Skeletal muscle cell (primary cell): ENCODE measurements around the gene COL4A4.

Source experiments
- DNase-seq: peaks from one replicate; pipeline ENCODE4 v3.0.0-alpha.2; 2010; ENCODE audit warnings: low read depth
- H3K4me3 ChIP-seq: 2 replicates; pipeline ENCODE4 v1.5.1; 2011; ENCODE audit warnings: low read depth, mild to moderate bottlenecking, control low read depth, low read length, moderate library complexity

COL4A4 gene

DNA sequence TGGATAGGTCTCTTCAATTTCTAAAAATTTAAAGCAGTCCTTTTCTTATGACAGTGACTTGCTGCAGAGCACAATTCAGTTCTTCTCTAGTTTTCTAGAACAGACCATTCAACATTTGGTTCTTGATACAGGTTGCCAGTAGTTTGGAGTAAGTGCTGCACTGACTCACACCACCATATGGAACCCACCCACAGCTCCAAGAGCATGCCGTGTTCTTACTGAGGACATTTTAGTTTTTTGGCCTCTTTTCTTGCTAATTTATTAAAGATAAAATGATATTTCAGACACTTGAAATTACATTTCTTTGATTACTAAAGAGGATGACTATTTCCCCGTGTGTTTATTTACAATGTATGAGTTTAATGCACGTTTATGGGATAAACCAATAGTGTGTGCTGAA, 120.0 kb downstream of the COL4A4 start:
- H3K4me3 ChIP-seq: no peak overlapping the region
- no peak for DNase-seq

DNA sequence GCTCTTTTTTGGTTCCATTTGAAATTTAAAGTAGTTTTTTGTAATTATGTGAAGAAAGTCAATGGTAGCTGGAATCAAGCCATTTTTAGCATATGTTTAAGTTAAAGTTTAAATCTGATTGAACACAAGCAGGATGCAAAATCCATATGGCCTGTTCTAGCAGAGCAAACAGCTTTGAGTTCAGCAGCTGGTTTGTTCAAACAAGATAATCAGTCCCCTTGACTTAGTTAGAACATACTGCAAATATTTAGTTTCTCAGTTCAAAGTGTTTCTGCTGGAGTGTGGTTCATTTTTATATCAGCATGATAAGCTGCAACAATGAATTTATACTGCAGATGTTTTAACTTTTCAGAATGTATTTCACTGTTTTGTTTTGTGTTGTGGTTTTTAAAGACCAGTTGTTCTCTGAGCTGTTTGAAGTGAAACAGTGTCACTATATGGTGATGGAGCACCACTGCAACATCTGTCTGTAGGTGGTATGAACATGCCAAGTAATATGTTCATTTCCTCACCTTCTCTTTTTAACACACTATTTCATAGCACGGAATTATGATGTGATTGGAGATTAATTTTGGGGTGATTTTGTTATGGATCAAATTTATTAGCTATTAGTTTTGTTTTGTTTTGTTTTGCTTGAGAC, 125.3 kb downstream of the COL4A4 start:
- DNase-seq: no peak
- no peak overlapping the region for H3K4me3 ChIP-seq

DNA sequence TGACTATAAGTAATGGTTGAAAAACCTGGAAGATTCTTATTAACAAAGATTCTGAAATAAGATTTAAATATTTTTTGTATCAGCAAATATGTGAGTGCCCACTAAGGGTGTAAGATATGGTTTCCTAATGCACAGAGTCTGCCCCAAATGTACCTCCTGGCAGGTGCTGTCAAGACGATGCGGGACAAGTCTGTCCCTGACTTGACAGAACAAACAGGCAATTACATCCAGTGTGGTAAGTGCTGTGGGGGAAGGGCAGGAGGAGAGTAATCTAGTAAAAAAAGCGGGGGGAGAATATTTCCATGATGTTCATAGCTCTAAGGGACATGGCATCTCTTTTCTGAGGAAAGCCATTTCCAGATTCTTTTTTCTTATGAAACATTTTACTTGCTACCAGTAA, 127.5 kb downstream of the COL4A4 start:
- no peak overlapping the region for H3K4me3 ChIP-seq
- DNase-seq: no peak

DNA sequence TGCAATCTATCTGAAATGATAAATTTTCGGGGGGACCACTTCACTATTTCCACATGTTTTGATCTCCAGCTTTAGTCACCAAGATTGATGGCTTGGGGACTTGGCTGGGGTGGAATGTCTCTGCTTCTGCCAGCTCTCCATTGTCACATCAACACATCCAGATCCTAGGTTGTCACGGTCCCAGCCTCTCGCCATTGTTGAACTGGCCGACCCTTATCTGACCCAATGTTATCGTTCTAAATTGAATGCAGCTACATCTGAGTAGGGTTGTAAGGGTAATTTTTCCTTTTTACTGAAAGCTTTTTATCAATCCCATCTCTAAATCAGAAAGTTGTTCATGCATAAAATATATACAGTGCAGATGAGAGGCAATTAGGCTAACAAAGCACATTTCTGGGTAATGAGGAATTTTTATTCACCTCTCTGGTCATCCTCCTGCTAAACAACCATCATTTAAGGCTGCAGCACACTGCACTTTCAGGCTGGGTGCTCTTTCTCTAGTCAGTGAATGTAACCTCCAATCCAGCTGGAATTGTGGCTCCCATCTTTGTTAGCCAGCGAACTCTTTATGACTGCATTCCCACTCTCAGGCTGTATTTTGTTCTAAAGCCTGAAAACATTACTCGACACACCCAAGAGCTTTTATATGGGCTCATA, 128.2 kb downstream of the COL4A4 start:
- DNase-seq: no peak
- H3K4me3 ChIP-seq: no peak overlapping the region

DNA sequence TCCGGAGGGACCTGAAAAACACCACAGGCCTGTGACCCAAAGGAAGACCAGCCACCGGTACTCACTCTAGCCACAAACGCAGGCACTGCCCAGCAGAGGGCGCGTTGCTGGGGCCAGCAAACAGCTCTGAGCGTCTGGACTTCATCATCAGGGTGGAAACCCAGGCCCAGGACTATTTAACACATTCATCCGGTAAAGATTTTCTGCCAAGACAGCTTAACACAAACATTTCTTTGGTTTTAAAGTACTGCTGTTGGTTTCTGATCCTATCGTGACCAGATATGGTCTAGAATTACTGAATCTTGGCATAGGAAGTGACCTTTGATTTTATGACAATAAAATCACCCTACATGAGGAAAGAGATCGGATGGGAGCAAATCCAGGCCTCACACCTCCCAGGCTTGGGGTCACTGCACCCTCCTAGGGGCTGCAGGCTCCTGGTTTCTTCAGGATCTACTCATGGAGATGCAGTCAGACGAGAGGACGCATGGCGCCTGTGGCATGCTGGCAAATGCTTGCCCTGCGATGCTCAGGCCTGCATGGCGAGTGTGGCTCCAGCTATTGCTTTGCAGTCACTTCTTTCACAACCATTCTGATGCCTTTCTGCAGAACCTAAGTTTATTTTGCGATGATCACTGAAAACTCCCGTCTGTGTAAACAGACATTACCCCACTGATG, 130.4 kb downstream of the COL4A4 start:
- DNase-seq: no peak
- H3K4me3 ChIP-seq: no peak overlapping the region

DNA sequence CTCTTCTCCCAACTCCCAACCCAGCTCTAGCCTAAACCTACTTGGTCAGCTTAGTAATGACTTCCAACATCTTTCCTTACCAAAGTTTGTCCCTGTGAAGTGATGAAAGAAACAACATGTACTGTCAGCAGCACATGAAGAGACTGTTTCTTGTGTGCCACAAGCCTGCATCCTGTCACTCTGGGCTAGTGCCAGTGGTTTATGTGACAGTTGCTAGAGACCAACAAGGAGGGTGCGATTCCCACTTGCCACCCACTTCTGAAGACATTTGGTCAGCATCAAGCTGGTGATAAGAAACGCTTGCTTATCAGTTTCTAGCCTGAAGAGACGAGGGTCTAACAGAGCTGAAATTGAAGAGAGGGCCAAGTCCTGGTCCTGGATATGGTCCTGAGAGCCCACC, 132.6 kb downstream of the COL4A4 start:
- no peak overlapping the region for H3K4me3 ChIP-seq
- DNase-seq: no peak

DNA sequence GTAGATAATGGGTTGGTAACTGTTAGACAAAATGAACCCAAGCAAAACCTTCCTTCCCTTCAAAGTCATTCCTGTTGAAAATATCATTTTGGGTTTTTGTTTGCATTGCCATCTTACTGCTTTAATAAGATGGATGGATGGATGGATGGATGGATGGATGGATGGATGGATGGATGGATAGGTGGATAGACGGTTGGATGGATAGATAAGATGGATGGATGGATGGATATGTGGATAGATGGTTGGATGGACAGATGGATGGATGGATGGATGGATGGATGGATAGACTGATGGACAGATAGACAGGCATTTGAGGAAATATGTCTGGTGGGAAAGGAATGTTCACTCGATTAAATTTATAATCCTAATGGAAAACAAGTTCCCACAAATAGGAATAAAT, 133.2 kb downstream of the COL4A4 start:
- no peak for DNase-seq

DNA sequence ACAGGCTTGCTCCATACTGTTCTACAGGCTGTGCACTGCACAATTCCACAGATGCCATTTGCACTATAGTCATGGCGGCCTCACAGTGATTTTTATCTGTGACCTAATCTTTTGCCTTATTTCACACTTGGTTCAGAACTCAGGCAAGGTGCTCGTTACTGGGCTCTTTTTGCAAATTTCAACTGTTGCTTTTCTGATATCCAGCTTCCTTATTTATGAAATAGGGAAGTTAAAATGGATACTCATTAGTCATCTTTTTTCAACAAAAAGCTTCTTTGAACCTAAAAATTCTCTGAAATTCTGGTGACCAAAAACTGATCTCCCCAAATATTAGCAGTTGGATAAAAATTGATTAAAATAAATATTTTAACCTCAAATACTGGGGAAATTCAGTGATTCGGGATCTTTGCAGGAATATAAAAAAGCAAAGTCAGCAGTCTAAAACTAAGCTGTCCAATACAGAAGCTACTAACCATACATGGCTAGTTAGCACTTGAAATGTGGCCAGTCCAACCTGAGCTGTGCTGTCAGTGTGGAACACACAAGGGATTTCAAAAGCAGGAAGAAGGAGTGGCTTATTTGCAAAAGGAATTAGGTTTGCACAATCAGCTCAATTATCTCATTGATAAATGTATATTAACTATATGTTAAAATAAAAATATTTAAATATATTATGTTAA, 134.4 kb downstream of the COL4A4 start:
- DNase-seq: no peak

More for the DNA sequence above, 133.2 kb downstream of the COL4A4 start:
- H3K4me3 ChIP-seq: no peak overlapping the region

DNA sequence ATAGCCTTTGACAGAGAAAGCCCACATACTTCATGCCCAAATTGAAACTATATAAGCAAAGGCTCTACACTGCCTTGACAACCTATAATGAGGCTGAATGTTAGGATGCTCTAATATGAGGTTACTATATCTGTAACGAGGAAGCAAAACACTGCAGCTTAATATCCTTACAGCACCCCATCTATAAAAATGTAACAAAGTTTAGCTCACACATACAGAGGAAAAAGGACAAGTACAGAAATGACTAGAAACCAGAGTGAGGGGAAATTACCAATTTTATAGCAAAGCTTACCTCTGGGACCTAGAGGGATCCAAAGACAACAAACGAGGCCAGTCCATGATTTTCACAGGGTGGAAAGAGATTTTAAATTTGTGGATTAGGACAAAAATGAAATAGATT, 138.5 kb downstream of the COL4A4 start:
- DNase-seq: no peak
- no peak overlapping the region for H3K4me3 ChIP-seq

More for the DNA sequence above, 134.4 kb downstream of the COL4A4 start:
- H3K4me3 ChIP-seq: no peak overlapping the region

DNA sequence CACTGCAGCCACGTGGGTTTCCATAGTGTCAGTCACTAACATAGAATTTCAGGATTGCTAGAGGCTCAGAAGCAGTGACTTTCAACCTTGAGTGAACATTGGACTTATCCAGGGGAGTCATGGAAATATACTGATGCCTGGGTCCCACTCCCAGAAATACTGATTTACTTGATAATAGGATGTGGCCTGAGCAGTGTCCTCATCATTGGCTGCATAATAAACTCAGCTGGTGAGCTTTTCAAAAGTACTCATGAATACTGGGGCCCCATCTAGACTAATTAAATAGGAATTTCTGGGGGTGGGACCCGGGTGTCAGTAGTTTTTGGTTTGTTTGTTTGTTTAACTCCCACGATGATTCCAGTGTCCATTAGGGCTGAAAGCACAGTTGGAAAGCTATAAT, 141.4 kb downstream of the COL4A4 start:
- no peak for DNase-seq
- no peak overlapping the region for H3K4me3 ChIP-seq

DNA sequence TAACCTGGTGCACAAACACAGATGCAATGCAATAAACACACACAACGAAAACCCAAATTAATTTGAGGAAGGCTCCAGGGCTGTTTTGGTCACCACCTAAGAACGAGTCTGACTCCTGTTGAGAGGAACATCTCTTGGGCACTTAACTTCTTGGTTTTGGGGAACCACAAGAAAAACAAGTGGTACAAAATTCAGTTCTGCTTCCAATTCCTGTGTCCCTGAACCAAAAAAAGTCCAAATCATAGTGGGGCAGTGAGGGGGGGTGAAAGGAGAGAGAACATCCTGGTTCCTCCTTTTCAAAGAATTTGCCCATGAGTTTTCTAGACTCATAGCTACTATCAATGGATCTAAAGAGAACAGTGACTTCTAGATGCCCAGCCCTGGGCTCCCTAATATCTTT, 143.6 kb downstream of the COL4A4 start:
- no peak overlapping the region for H3K4me3 ChIP-seq
- no peak for DNase-seq

DNA sequence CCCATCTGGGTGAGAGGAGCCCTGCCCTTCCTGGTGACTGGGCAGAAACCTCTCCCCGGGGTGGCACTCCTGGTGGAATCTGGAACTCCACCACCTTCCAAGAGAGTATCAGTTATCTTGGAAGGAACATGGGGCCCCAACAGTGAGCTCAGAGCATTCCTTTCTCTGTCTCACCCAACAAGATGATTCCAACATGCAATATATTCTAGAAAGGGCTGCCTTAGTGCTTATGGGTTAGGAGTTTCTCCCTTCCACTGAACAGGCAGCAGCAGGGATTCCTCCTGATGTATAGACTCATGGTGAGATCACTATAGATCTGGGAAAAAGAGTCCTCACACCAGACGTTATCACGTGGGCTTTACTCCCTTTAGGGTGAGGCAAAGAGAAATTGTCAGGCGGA, 147.1 kb downstream of the COL4A4 start:
- DNase-seq: no peak
- H3K4me3 ChIP-seq: no peak overlapping the region

DNA sequence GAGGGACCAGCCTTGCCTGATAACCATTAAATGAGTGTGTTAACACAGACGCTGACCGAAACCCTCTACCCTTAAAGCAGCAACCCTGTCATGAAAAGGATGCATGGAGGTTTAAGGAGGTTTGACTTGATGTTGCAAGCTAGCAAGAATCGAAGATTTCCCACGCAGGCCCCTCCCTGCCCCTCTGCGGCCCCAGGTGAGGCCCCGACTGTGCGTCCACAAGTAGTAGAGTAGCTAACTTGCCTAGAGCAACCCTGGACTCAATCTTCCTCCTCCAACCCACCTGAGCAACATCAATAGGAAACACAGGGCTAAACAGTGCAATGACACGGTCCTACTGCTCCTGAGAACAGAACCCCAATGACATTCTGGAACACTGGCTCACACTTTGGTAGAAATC, 150.1 kb downstream of the COL4A4 start:
- DNase-seq: no peak
- no peak overlapping the region for H3K4me3 ChIP-seq

DNA sequence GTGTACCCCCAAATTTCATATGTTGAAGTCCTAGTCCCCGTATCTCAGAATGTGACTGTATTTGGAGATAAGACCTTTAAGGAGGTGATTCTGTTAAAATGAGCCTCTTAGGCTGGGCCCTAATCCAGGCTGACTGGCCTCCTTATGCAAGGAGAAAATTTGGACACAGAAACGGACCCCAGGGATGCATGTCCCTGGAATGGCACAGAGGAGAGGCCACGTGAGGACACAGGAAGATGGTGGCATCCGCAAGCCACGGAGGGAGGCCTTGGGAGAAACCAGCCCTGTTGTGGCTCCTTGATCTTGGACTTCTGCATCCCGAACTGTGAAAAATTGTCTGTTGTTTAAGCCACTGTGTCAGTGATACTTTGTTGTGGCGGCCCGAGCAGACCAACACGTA, 150.7 kb downstream of the COL4A4 start:
- no peak for DNase-seq

DNA sequence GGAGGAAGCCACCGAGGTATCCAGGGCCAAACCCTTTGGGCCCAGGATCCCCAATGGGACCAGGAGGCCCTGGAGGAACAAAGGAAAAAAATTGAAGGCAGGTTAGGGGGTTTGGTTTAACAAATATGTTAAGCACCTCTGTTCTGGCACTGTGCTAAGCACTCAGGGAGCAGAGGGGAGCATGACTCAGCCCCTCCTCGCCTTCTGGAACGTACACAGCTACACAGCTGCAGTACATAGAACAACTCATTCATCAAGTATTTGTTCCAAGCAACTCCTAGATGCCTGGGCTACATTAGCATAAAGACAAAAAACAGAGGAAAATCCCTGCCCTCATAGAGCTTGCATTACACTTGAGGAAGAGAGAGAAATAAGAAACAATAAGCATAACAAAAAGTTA, 153.6 kb downstream of the COL4A4 start:
- DNase-seq: no peak
- no peak overlapping the region for H3K4me3 ChIP-seq

More for the DNA sequence above, 150.7 kb downstream of the COL4A4 start:
- no peak overlapping the region for H3K4me3 ChIP-seq

DNA sequence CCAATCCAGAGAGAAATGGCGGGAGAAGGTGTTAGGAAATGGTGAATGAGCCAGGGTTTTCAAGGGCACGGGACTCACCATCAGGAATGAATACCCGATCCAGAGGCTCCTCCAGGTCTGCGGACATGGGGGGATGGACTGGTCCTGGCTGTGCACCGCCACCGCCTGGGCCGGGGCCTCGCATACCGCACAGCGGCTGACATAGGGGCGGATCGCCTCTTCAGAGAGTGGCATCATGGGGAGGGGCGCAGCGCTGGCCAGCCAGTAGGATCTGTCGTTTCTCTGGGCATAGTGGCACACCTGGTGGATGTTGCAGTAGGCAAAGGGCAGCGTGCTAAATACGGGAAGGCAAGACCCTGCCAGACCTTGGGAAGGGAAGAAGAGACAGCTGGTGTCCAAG, 156.1 kb downstream of the COL4A4 start:
- H3K4me3 ChIP-seq: no peak overlapping the region
- no peak for DNase-seq

DNA sequence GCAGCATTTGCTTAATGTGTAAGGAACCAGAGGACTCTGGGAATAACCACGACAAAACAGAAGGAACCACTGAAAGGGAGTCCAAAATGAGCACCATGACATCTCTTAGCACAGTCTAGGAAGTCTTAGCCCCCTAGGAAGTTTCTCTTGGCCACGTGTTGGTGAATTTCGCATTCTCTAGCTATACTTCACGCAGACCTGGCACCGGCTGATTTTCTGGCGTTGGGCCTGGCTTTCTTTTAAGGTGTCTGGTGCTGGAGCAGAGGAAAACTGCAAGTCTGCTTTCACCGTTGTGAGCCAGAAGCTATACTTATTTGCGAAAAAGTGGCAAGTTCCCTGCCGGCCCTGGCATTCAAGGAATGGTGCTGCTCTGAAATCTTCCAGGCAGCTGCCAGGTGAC, 156.9 kb downstream of the COL4A4 start:
- DNase-seq: no peak
- no peak overlapping the region for H3K4me3 ChIP-seq

DNA sequence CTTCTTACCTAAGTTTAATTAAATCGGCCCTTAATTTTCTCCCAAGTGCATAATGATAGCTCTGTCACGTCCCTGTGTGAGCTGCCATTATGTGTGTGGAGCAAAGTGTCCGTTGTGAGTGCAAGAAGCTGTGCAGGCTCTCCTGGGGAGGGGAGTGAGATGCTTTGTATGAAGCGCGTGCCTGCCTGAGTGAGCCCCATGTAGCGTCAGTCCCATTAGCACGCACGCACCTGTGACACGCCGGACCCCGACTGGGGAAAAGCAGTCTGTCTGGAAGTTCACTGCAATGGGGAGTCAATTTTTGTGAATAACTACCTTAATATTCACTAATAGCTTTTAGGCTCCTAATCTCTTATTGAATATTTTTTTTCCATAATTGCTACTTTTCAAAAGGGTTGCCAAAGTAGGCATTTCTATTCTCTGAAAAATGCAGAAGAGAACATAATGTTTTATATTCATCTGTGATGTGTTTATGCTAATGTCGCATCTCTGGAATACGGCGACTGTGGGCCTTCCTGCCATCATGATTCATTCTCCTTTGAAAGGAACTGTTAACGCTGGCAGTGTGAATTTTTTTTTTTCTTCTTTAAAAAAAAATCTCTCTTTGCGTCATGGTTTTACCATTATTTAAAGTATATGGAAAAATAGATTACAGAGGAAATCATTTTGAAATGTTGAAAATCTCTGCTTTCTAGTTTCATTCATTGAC, 157.7 kb downstream of the COL4A4 start:
- H3K4me3 ChIP-seq: no peak overlapping the region
- no peak for DNase-seq

DNA sequence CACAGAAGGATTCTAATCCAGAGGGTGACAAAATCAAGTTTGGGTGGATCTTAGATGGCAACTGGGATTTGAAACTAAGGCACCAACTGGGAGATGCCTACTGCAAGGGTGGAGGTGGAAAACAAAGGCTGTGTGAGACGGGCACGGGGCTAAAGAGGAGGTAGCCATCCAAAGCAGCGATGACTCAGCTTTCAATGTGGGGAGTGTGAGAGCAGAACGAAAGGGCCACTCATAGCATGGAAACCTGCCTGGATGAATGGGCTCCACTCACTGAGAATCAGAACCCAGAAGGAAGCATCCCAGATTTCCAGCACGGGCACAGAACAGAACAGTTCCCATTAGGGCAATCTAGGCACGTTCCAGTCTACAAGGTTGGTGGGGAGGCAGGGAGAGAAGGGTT, 159.5 kb downstream of the COL4A4 start:
- DNase-seq: no peak
- H3K4me3 ChIP-seq: no peak overlapping the region

DNA sequence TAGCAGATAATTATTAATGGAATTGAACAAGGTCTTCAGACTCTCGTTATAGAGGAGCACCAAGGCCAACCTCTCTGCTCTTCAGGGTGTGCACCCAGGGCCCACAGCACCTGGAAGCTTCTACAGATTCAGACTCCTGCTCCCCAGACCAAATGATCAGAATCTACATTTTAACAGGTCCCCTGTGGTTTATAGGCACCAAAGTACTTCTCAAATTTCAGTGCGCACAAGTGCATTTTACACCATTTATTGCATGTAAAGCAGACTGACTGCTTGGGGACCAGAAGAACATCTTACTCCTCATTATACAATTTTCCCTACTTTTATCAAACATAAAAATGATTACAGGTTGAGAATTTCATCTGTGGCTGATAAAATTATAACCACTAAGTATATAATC, 163.9 kb downstream of the COL4A4 start:
- no peak overlapping the region for H3K4me3 ChIP-seq
- no peak for DNase-seq
